ENCODE results near the gene EDIL3.

DNA sequence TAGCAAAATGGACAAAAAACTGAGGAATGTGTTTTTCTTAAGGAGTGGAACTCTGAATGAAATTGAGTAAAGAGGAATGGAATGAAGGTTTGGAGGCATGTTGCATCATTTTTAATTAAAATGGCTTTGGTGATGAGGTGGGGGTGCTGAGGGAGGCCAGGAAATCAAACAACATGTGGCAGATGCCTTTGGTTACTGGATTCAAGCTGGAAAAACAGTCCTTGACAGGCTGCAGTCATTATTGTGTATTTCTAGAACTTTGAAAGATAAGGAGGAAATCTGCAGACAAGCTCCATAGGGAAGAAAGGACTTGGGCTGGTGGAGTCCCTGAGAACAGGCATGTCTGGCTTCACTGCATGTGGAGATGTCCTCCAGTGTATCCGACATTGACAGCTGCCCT is 460.5 kb downstream of the EDIL3 start:
- TF ChIP-seq, protein P1, sequence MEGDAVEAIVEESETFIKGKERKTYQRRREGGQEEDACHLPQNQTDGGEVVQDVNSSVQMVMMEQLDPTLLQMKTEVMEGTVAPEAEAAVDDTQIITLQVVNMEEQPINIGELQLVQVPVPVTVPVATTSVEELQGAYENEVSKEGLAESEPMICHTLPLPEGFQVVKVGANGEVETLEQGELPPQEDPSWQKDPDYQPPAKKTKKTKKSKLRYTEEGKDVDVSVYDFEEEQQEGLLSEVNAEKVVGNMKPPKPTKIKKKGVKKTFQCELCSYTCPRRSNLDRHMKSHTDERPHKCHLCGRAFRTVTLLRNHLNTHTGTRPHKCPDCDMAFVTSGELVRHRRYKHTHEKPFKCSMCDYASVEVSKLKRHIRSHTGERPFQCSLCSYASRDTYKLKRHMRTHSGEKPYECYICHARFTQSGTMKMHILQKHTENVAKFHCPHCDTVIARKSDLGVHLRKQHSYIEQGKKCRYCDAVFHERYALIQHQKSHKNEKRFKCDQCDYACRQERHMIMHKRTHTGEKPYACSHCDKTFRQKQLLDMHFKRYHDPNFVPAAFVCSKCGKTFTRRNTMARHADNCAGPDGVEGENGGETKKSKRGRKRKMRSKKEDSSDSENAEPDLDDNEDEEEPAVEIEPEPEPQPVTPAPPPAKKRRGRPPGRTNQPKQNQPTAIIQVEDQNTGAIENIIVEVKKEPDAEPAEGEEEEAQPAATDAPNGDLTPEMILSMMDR (IDR thresholded peaks at IDR 0.05) = no peak
- no peak for TF ChIP-seq POLR2A (IDR thresholded peaks at IDR 0.05)

All from sigmoid colon (tissue), 3 donors.